ENCODE data around the gene FBLN1.

DNA sequence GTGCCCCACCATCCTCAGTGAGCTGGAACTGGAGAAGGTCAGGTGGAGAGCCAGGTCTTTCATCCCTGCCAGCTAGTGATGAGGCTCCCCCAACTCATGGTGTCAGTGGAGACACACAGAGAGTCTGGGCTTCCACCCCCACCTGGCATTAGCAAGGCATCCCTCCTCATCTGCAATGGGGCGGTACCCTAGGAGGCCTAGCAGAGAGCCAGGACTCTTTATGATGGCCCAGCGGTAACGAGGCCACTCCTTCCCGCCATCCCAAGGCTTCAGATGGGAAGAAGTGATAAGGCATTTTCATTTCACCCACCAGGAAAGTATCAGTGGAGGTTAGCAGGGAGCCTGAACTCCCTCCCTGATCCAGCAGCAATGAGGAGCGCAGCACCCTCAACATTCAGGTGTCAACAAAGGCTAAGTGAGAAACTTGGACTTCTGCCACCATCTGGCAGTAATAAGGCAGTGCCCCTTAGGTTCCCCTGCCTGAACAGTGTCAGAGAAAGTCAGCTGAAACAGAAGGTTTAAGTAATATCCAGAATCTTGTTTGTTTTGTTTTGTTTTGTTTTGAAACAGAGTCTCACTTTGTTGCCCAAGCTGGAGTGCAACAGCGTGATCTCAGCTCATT lies 40.5 kb upstream of the FBLN1 start:
- TF ChIP-seq, protein P1, sequence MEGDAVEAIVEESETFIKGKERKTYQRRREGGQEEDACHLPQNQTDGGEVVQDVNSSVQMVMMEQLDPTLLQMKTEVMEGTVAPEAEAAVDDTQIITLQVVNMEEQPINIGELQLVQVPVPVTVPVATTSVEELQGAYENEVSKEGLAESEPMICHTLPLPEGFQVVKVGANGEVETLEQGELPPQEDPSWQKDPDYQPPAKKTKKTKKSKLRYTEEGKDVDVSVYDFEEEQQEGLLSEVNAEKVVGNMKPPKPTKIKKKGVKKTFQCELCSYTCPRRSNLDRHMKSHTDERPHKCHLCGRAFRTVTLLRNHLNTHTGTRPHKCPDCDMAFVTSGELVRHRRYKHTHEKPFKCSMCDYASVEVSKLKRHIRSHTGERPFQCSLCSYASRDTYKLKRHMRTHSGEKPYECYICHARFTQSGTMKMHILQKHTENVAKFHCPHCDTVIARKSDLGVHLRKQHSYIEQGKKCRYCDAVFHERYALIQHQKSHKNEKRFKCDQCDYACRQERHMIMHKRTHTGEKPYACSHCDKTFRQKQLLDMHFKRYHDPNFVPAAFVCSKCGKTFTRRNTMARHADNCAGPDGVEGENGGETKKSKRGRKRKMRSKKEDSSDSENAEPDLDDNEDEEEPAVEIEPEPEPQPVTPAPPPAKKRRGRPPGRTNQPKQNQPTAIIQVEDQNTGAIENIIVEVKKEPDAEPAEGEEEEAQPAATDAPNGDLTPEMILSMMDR (IDR thresholded peaks at IDR 0.05; ENCODE audit: insufficient read depth, low read length, poor library complexity, severe bottlenecking) = peak; percentile 23
- TF ChIP-seq EZH2phosphoT487 (conservative IDR thresholded peaks at IDR 0.05; ENCODE audit: low read length) = no peak
